DND-41 (cell line): ENCODE data around the gene FNDC3B.

ENCODE experiments used
- EZH2 ChIP-seq: IDR thresholded peaks from 3 replicates; pipeline ENCODE4 v1.6.1; 2012; ENCODE audit warnings: borderline replicate concordance, low read depth, mild to moderate bottlenecking, moderate library complexity, low read length, inconsistent platforms; ENCODE audit not compliant: severe bottlenecking
- TF ChIP-seq, protein P1 (sequence below): IDR thresholded peaks from 2 replicates; pipeline ENCODE4 v1.5.1; 2012; ENCODE audit warnings: borderline replicate concordance, low read length, moderate library complexity, mild to moderate bottlenecking; ENCODE audit not compliant: poor library complexity, severe bottlenecking; ENCODE audit errors: extremely low read depth

DNA sequence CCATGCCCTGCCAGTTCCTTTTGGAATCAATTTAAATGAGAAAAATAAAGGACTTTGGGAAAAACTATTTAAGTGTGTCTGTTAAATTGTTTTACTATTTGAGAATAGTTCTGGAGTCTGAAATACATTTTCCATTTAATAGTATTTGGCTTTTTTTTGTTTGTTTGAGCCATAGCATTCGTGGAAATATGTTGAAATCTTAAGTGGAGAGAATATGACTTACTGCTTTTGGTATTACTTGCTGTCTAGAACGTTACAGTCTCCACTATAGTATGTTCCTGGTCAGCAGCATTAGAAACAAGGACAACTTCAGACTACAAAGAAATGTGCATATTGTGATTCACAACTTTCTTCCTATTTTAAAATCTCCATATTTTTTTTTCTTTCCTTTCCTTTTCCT, 229.5 kb downstream of the FNDC3B start:
- TF ChIP-seq, protein P1, sequence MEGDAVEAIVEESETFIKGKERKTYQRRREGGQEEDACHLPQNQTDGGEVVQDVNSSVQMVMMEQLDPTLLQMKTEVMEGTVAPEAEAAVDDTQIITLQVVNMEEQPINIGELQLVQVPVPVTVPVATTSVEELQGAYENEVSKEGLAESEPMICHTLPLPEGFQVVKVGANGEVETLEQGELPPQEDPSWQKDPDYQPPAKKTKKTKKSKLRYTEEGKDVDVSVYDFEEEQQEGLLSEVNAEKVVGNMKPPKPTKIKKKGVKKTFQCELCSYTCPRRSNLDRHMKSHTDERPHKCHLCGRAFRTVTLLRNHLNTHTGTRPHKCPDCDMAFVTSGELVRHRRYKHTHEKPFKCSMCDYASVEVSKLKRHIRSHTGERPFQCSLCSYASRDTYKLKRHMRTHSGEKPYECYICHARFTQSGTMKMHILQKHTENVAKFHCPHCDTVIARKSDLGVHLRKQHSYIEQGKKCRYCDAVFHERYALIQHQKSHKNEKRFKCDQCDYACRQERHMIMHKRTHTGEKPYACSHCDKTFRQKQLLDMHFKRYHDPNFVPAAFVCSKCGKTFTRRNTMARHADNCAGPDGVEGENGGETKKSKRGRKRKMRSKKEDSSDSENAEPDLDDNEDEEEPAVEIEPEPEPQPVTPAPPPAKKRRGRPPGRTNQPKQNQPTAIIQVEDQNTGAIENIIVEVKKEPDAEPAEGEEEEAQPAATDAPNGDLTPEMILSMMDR: no peak
- TF ChIP-seq EZH2: no peak
